K562 (cell line): ENCODE results near the gene HMBS. TPM values are rescaled to one million over a fixed set of nuclear protein-coding genes. Genes with fewer than 3 reads are reported as not detected.
A peak's percentile ranks its signal among the peaks of the same experiment; 100 is the strongest.

ENCODE experiments used
- ARID3A ChIP-seq: IDR thresholded peaks from 2 replicates; pipeline ENCODE4 v1.6.1; 2012; ENCODE audit warnings: low read depth, low read length, improper control_type of control experiment, borderline replicate concordance
- DLX4 ChIP-seq: fragments of 250-450 bp; sonication (Bioruptor Pico); IDR thresholded peaks from 2 replicates; pipeline ENCODE4 v1.6.1; 2021; ENCODE audit warnings: mild to moderate bottlenecking
- DPF2 ChIP-seq: fragments of 450-650 bp; IDR thresholded peaks from 2 replicates; pipeline ENCODE4 v1.6.1; 2016
- E2F1 ChIP-seq: sonication (generic); formaldehyde crosslinking; IDR thresholded peaks from 2 replicates; pipeline ENCODE4 v1.8.1; 2023; ENCODE audit warnings: mild to moderate bottlenecking, missing genetic modification reagents, moderate library complexity
- EZH2 ChIP-seq: IDR thresholded peaks from 2 replicates; pipeline ENCODE4 v1.6.1; 2012; ENCODE audit warnings: low read depth, mild to moderate bottlenecking, inconsistent platforms, low read length, borderline replicate concordance
- HNRNPL ChIP-seq: fragments of 200-400 bp; formaldehyde crosslinking; IDR thresholded peaks from 2 replicates; pipeline ENCODE4 v1.6.1; 2017; ENCODE audit warnings: low read depth, mild to moderate bottlenecking, low read length
- MCM5 ChIP-seq: fragments of 450-650 bp; IDR thresholded peaks from 2 replicates; pipeline ENCODE4 v1.6.1; 2016; ENCODE audit warnings: low read depth
- SREBF2 ChIP-seq: sonication (generic); formaldehyde crosslinking; IDR thresholded peaks from 2 replicates; pipeline ENCODE4 v1.4.0; 2020; ENCODE audit warnings: mild to moderate bottlenecking, missing genetic modification reagents
- SRF ChIP-seq, 2 experiments: fragments of 250-450, 450-650 bp in 1 of 2; sonication (Bioruptor Pico) in 1 of 2; sonication (generic) in 1 of 2; formaldehyde crosslinking; IDR thresholded peaks; 2 replicates each; pipeline versions ENCODE4 v1.5.0 to v1.5.1; 2020 to 2022; ENCODE audit warnings: mild to moderate bottlenecking in 1 of 2, missing genetic modification reagents in 1 of 2
- TCF7 ChIP-seq: sonication (generic); IDR thresholded peaks from 2 replicates; pipeline ENCODE4 v1.6.1; 2016; ENCODE audit warnings: antibody characterized with exemption, borderline replicate concordance
- ZFP91 ChIP-seq: sonication (generic); formaldehyde crosslinking; IDR thresholded peaks from 2 replicates; pipeline ENCODE4 v1.8.0; 2022; ENCODE audit warnings: mild to moderate bottlenecking, missing genetic modification reagents
- ZKSCAN3 ChIP-seq: fragments of 250-450 bp; sonication (Bioruptor Pico); IDR thresholded peaks from 2 replicates; pipeline ENCODE4 v1.4.0; 2020
- polyA plus RNA-seq, 8 experiments: library from polyadenylated mRNA; depleted of rRNA in 4 of 8; stranded (reverse) in 5 of 8; unstranded in 3 of 8; fragments of >200 nt; fragmentation: Nextera tagmentation in 2 of 8; fragmentation: Illumina TruSeq in 1 of 8; extraction: Ambion mirVana in 2 of 8; extraction: Trizol in 1 of 8; gene quantifications; 2 replicates each; pipeline versions ENCODE4 v1.2.1 to v1.2.3, GENCODE V29; 2011 to 2014; ENCODE audit warnings: inconsistent platforms in 1 of 8, missing spikeins in 1 of 8
- total RNA-seq, 7 experiments: library from RNA; depleted of rRNA in 6 of 7; stranded (reverse); fragments of >200 nt in 6 of 7; fragmentation: Illumina TruSeq in 2 of 7; extraction: Trizol in 2 of 7; gene quantifications; 2 replicates each; pipeline versions ENCODE4 v1.2.1 to v1.2.3, GENCODE V29; 2011 to 2021; ENCODE audit warnings: low replicate concordance in 1 of 7

Gene HMBS
- total and polyA plus RNA-seq, 9 of the 15 experiments (the other 6 are each of a cell fraction or from before 2014, with no cell fraction given): 56.9 to 385 (median 286) TPM

GRCh38 chr11:119056421-119056999, 28.2 kb upstream of the HMBS start (continued):
- TF ChIP-seq E2F1 (0 out of 2 replicates have a peak, but pooled peaks have one; percentile 38), MCM5 (no peak), SRF (CRISPR knock-in tag; IDR thresholded peaks at IDR 0.05) (no peak), DPF2 (no peak), SREBF2 (CRISPR knock-in tag) (no peak), ZKSCAN3 (CRISPR knock-in tag) (no peak), ARID3A (no peak), ZFP91 (CRISPR knock-in tag) (no peak), DLX4 (CRISPR knock-in tag) (no peak), TCF7 (no peak), HNRNPL (no peak; the same call in 1 of the 2 replicates), EZH2 (no peak)
